Astrocyte of the cerebellum (primary cell): Measurements from ENCODE around the gene ZSWIM3.
"Not testable (repeated sequence)": the region's sequence is repeated elsewhere in the genome, so short reads cannot be mapped to it uniquely, and the experiment has no call there.

Experiments used
- DNase-seq: peaks from one replicate; pipeline ENCODE4 v3.0.0-alpha.2; 2011; ENCODE audit warnings: low read depth
- H3K4me3 ChIP-seq: 2 replicates; pipeline ENCODE4 v1.5.1; 2011; ENCODE audit warnings: mild to moderate bottlenecking, low read depth, low read length, moderate library complexity
- CTCF ChIP-seq: IDR thresholded peaks from 2 replicates; pipeline ENCODE4 v1.5.1; 2012; ENCODE audit warnings: low read length, low read depth, moderate library complexity, mild to moderate bottlenecking; ENCODE audit errors: missing control alignments
- in situ Hi-C: cut with HindIII; loops from 2 replicates; pipeline ENCODE4 v1.10.0; 2017; ENCODE audit warnings: low sequenced_read_pairs

ZSWIM3 gene

GRCh38 chr20:45894797-45895196 lies 37.4 kb downstream of the ZSWIM3 start:
- DNase-seq, result no peak
- in situ Hi-C loops, result no loop called here
- no peak for TF ChIP-seq CTCF
- H3K4me3 ChIP-seq, result no peak overlapping the region

GRCh38 chr20:45896641-45897161 lies 39.3 kb downstream of the ZSWIM3 start:
- H3K4me3 ChIP-seq, result no peak overlapping the region
- in situ Hi-C loops, result no loop called here

GRCh38 chr20:45897289-45897688 lies 39.9 kb downstream of the ZSWIM3 start:
- no peak for TF ChIP-seq CTCF
- H3K4me3 ChIP-seq, result no peak overlapping the region
- in situ Hi-C loops, result no loop called here
- no peak for DNase-seq

More at GRCh38 chr20:45896641-45897161, 39.3 kb downstream of the ZSWIM3 start:
- DNase-seq, result no peak
- TF ChIP-seq CTCF, result no peak

- in situ Hi-C loops, result no loop called here
- no peak overlapping the region for H3K4me3 ChIP-seq
- DNase-seq, result no peak
- TF ChIP-seq CTCF, result no peak
These were observed 40.3 kb downstream of the ZSWIM3 start for GRCh38 chr20:45897692-45898091.

- H3K4me3 ChIP-seq, result no peak overlapping the region
- no peak for DNase-seq
- no peak for TF ChIP-seq CTCF
- in situ Hi-C loops, result no loop called here
These were observed 40.9 kb downstream of the ZSWIM3 start for GRCh38 chr20:45898285-45898684.

GRCh38 chr20:45899046-45899835 lies 41.8 kb downstream of the ZSWIM3 start:
- no peak overlapping the region for H3K4me3 ChIP-seq
- in situ Hi-C loops, result no loop called here
- no peak for TF ChIP-seq CTCF

GRCh38 chr20:45901332-45901731 lies 43.9 kb downstream of the ZSWIM3 start:
- in situ Hi-C loops, H3K4me3 ChIP-seq, DNase-seq: not testable (repeated sequence)

More at GRCh38 chr20:45899046-45899835, 41.8 kb downstream of the ZSWIM3 start:
- no peak for DNase-seq
